ENCODE results near the gene C1RL. TPM values are rescaled to one million over a fixed set of nuclear protein-coding genes. Genes with fewer than 3 reads are reported as not detected.

The C1RL gene
- total RNA-seq, 1 experiment from 2014 or later: 49.8 TPM

DNA sequence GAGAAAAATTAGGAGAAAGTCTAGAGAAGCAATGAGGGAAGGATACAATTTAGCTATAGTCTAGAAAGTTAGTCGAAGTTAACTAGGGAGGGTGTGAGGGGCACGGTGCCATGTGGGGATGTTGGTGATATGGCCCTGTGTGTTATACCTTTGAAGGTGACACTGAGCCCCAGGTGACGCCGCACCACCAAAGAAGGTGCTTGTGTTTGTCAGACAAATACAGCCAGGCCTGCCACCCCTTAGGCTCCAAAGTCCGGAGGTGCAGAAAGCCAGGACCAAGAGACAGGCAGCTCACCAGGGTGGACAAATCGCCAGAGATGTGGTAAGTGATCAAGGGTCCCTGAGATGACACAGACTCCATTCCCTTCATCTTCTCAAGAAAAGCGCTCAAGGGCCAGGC lies 47.4 kb downstream of the C1RL start:
- peak overlapping the region; percentile 63 for H3K4me3 Mint-ChIP-seq (ENCODE audit: unreplicated experiment)
- H3K27me3 Mint-ChIP-seq (ENCODE audit: insufficient read depth, unreplicated experiment): no peaks in the 10 kb centered on the region
- intact Hi-C loops (cut with micrococcal nuclease): no loop called here
- no peak overlapping the region for H3K27ac Mint-ChIP-seq (ENCODE audit: low read depth, unreplicated experiment)
- CTCF ChIA-PET: interaction anchor here (0.6 to 7.6 kb wide), 17 partner anchors 8 to 681 kb away, joined by 3 to 123 read pairs (median 5); partner anchors contain the start of genes C1R, C1RL and MLF2
- TF ChIP-seq, protein P1, sequence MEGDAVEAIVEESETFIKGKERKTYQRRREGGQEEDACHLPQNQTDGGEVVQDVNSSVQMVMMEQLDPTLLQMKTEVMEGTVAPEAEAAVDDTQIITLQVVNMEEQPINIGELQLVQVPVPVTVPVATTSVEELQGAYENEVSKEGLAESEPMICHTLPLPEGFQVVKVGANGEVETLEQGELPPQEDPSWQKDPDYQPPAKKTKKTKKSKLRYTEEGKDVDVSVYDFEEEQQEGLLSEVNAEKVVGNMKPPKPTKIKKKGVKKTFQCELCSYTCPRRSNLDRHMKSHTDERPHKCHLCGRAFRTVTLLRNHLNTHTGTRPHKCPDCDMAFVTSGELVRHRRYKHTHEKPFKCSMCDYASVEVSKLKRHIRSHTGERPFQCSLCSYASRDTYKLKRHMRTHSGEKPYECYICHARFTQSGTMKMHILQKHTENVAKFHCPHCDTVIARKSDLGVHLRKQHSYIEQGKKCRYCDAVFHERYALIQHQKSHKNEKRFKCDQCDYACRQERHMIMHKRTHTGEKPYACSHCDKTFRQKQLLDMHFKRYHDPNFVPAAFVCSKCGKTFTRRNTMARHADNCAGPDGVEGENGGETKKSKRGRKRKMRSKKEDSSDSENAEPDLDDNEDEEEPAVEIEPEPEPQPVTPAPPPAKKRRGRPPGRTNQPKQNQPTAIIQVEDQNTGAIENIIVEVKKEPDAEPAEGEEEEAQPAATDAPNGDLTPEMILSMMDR (IDR thresholded peaks at IDR 0.05; ENCODE audit: unreplicated experiment): no peak
- no peaks in the 10 kb centered on the region for H3K9me3 Mint-ChIP-seq (ENCODE audit: unreplicated experiment)
- H3K36me3 Mint-ChIP-seq (ENCODE audit: insufficient read depth, unreplicated experiment): peaks cover 12% of the 10 kb centered on the region
- POLR2A ChIA-PET: interaction anchor here (0.9 to 5.7 kb wide), 8 partner anchors 8 to 117 kb away, joined by 3 to 96 read pairs (median 14); partner anchors contain the start of genes C12orf57, C1R, C1RL and LPCAT3
- no TSS peak for BruUV-seq (replicated peaks)
- peaks cover 25% of the 10 kb centered on the region for H3K4me1 Mint-ChIP-seq (ENCODE audit: insufficient read depth, unreplicated experiment)
- DNase-seq (ENCODE audit: unreplicated experiment): no peak

DNA sequence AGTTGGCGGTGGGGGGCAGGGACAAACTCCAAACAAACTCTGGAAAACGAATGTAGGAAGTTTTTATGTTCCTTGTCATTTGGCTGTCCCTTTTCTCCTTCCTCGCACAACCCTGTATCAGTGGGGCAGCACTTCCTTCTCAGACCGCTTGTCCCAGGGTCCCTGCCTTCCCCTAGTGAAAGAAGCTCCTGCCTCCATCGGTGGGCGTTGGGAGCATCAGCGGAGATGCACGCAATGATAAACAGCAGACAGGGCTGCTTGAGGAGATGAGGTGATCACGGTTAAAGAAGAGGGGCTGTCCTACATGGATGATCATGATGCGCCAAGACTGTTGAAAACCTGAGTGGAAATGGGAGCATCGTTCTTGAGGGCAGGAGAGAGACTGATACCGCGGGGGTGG lies 47.9 kb downstream of the C1RL start:
- CTCF ChIA-PET: interaction anchor here (0.6 to 7.6 kb wide), 27 partner anchors 9 to 680 kb away, joined by 3 to 123 read pairs (median 4); partner anchors contain the start of genes C1R, C1RL and MLF2
- H3K4me3 Mint-ChIP-seq (ENCODE audit: unreplicated experiment): peak overlapping the region; percentile 63
- H3K4me1 Mint-ChIP-seq (ENCODE audit: insufficient read depth, unreplicated experiment): peaks cover 20% of the 10 kb centered on the region
- no peak for DNase-seq (ENCODE audit: unreplicated experiment)
- no TSS peak for BruUV-seq (replicated peaks)
- intact Hi-C loops (cut with micrococcal nuclease): no loop called here
- H3K36me3 Mint-ChIP-seq (ENCODE audit: insufficient read depth, unreplicated experiment): peaks cover 7% of the 10 kb centered on the region
- no peaks in the 10 kb centered on the region for H3K9me3 Mint-ChIP-seq (ENCODE audit: unreplicated experiment)
- TF ChIP-seq, protein P1 (IDR thresholded peaks at IDR 0.05; ENCODE audit: unreplicated experiment): no peak
- POLR2A ChIA-PET: interaction anchor here (0.6 to 5.7 kb wide), 17 partner anchors 8 to 117 kb away, joined by 3 to 96 read pairs (median 4); partner anchors contain the start of genes C12orf57, C1R, C1RL and LPCAT3
- H3K27ac Mint-ChIP-seq (ENCODE audit: low read depth, unreplicated experiment): no peak overlapping the region
- H3K27me3 Mint-ChIP-seq (ENCODE audit: insufficient read depth, unreplicated experiment): no peaks in the 10 kb centered on the region

- ChIA-PET CTCF (interaction anchor here (0.6 to 7.6 kb wide), 30 partner anchors 10 to 570 kb away, joined by 3 to 123 read pairs (median 4); partner anchors contain the start of genes C12orf57, C1R, C1RL and MLF2), POLR2A (interaction anchor here (0.6 to 5.7 kb wide), 19 partner anchors 9 to 116 kb away, joined by 3 to 96 read pairs (median 4); partner anchors contain the start of genes C12orf57, C1R, C1RL and LPCAT3)
- Mint-ChIP-seq H3K4me3 (ENCODE audit: unreplicated experiment) (peak within 1 kb of the TSS; percentile 63), H3K9me3 (ENCODE audit: unreplicated experiment) (no peaks in the 10 kb centered on the region), H3K4me1 (ENCODE audit: insufficient read depth, unreplicated experiment) (peaks cover 20% of the 10 kb centered on the region), H3K27ac (ENCODE audit: low read depth, unreplicated experiment) (peak within 1 kb of the TSS; percentile 87), H3K36me3 (ENCODE audit: insufficient read depth, unreplicated experiment) (peaks cover 7% of the 10 kb centered on the region), H3K27me3 (ENCODE audit: insufficient read depth, unreplicated experiment) (peaks cover under 1% of the 10 kb centered on the region)
- DNase-seq (ENCODE audit: unreplicated experiment): peak; percentile 98
- TF ChIP-seq, protein P1 (IDR thresholded peaks at IDR 0.05; ENCODE audit: unreplicated experiment): peak; percentile 70
- BruUV-seq (replicated peaks): no TSS peak
- intact Hi-C loops (cut with micrococcal nuclease): loop anchor here (1.0 kb wide), 6 partner anchors 19 to 159 kb away; partner anchors contain the start of genes C1R and C1RL
Measured at GRCh38 chr12:7060353-7060954, 48.6 kb downstream of the C1RL start, which contains the start of gene C1S. Gene C1S, plus strand, starts transcription at chr12:7060718. Its CDS starts 1,195 bp downstream, at chr12:7061913.

DNA sequence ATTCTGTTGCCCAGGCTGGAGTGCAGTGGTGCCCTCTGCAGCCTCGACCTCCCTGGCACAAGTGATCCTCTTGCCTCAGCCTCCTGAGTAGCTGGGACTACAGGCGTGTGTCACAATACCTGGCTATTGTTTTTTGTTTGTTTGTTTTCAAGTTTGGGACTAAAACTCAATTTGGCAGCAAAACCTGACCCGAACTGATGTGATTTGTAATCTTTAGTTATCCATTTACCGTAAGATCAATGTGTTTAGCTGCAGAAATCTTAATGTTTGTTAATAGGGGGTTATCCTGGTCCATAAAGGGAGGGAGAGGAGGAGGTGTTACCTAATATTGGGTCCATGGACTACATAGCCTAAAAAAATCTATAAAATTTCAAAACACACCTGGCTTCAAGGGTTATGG lies 49.2 kb downstream of the C1RL start:
- peaks cover 7% of the 10 kb centered on the region for H3K36me3 Mint-ChIP-seq (ENCODE audit: insufficient read depth, unreplicated experiment)
- no TSS peak for BruUV-seq (replicated peaks)
- peaks cover 7% of the 10 kb centered on the region for H3K27me3 Mint-ChIP-seq (ENCODE audit: insufficient read depth, unreplicated experiment)
- DNase-seq (ENCODE audit: unreplicated experiment): no peak
- ChIA-PET CTCF (interaction anchor here (0.5 to 7.6 kb wide), 16 partner anchors 10 to 187 kb away, joined by 3 to 123 read pairs (median 4); partner anchors contain the start of genes C1R, C1RL, PEX5 and SPSB2), POLR2A (interaction anchor here (0.6 to 5.7 kb wide), 15 partner anchors 17 to 825 kb away, joined by 3 to 96 read pairs (median 6); partner anchors contain the start of genes C12orf57, C1R, C1RL and LPCAT3)
- intact Hi-C loops (cut with micrococcal nuclease): loop anchor here (1.0 kb wide), 6 partner anchors 20 to 160 kb away; partner anchors contain the start of genes C1R and C1RL
- no peaks in the 10 kb centered on the region for H3K9me3 Mint-ChIP-seq (ENCODE audit: unreplicated experiment)
- peak overlapping the region; percentile 87 for H3K27ac Mint-ChIP-seq (ENCODE audit: low read depth, unreplicated experiment)
- TF ChIP-seq, protein P1 (IDR thresholded peaks at IDR 0.05; ENCODE audit: unreplicated experiment): no peak
- H3K4me1 Mint-ChIP-seq (ENCODE audit: insufficient read depth, unreplicated experiment): peaks cover 20% of the 10 kb centered on the region
- peak overlapping the region; percentile 63 for H3K4me3 Mint-ChIP-seq (ENCODE audit: unreplicated experiment)

Measured in MCF 10A (cell line).